ENCODE results near the gene ZNF154.

Gene ZNF154

GRCh38 chr19:57682226-57682766 is 26.7 kb downstream of the ZNF154 start:
- DNase-seq (ENCODE audit: low read depth in 2 of 2), result no peak

- no peak for DNase-seq (ENCODE audit: low read depth in 2 of 2)
Measured at GRCh38 chr19:57675881-57676280, 33.1 kb downstream of the ZNF154 start.

DNA sequence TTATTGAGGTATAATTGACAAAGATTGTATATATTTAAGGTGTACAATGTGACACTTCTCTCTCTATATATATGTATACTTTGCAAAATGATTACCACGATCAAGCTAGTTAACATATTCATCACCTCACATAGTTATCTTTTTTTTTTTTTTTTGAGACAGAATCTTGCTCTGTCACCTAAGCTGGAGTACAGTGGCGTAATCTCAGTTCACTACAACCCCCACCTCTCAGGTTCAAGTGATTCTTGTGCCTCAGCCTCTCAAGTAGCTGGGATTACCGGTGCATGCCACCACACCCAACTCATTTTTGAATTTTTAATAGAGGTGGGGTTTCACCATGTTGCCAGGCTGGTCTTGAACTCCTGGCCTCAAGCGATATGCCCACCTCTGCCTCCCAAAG is 36.5 kb downstream of the ZNF154 start:
- DNase-seq (ENCODE audit: low read depth in 2 of 2), result no peak

DNA sequence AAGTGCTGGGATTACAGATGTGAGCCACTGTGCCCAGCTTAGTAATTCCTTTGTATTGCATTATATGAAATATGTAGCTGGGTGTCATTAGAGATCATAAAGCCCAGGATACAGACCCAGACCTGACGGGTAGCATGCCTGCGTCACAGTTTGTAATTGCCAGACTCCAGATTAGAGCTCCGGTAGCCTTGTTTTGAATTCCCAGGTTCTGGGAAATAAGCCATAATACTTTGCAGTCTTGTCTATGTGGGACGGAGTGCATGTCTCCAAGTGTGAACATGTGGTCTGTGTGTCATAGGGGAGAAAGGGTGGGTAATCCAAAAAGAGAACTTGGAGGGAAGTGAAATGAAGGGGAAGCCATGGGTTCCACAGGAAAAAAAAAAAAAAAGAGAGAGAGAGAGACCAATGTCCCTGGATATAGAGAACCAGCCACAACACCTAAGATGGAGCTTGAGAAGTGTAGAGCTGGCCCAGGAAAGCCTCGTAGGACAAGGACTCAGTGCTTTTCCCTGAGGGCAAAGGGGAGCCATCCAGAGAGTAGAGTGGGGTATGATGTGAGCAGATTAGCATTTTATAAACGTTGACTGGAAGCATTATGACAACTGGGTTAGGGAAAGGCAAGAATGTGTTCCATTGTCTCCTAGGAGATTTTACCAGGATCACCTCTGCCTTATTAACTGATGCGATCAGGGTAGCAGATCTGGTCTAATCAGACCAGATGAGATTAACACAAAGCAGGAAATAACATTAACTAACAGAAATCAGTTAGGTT is 37.7 kb downstream of the ZNF154 start:
- DNase-seq (ENCODE audit: low read depth in 2 of 2), result no peak

GRCh38 chr19:57668635-57669034 is 40.4 kb downstream of the ZNF154 start, which contains the start of gene ZSCAN4:
Gene ZSCAN4, plus strand, starts transcription at chr19:57668935. Its CDS starts 7,211 bp downstream, at chr19:57676146.
- no peak for DNase-seq (ENCODE audit: low read depth in 2 of 2)

- no peak for DNase-seq (ENCODE audit: low read depth in 2 of 2)
Measured at GRCh38 chr19:57667228-57667627, 41.8 kb downstream of the ZNF154 start.

GRCh38 chr19:57665261-57665806 is 43.7 kb downstream of the ZNF154 start:
- no peak for DNase-seq (ENCODE audit: low read depth in 2 of 2)

GRCh38 chr19:57664269-57665127 is 44.5 kb downstream of the ZNF154 start:
- no peak for DNase-seq (ENCODE audit: low read depth in 2 of 2)

DNA sequence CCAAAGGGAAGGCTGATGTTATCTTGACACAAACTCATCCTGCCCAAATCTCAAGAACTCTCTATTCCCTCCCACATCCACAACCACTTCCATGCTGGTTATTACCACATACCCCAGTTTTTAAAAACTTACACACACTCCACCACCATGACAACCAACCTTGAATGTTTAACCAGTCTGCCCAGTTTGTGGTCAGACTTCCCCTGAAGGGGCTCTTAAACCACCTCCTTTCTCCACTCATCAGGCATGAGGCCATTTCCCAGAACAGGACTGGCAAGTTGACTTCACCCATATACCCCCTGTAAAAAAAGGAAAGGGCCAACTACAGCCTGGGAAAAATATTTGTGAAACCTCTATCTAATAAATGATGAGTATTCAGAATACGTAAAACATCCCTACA is 52.7 kb downstream of the ZNF154 start:
- no peak for DNase-seq (ENCODE audit: low read depth in 2 of 2)

DNA sequence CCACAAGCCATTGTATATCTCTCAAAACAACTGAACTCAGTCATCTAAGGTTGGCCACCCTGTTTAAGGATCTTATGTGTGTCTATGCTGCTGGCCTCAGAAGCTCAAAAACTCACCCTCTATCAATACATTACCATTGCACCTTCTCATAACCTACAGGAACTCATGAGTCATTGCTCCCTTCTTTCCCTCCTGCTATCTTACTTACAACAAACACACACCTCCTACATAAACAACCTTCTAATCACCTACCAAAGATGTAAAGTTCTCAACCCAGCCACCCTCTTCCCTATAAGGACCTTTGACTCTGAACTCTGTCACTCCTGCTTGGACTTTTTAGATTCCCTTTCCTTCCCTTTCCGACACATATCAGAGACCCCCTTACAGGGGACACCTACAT is 53.6 kb downstream of the ZNF154 start:
- no peak for DNase-seq (ENCODE audit: low read depth in 2 of 2)

GRCh38 chr19:57653689-57654088 is 55.3 kb downstream of the ZNF154 start:
- no peak for DNase-seq (ENCODE audit: low read depth in 2 of 2)

DNA sequence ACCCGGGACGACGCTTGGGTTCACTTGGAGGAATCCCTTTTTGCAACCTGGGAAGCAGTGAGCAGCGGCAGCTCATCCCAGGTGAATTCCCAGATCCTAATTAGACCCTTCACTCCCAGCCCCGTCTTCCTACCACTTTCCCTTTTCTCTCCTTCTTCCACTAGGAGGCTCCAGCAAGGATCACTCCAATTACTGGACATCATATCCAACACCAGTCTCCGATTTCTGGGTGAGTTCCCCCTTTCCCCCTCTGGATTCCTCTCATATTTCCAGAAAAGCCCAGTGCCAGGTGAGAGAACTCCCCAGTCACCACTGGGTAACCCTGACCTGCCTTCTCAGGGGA is 57.4 kb downstream of the ZNF154 start:
- DNase-seq (ENCODE audit: low read depth in 2 of 2), result no peak

- DNase-seq (ENCODE audit: low read depth in 2 of 2), result no peak
Measured at GRCh38 chr19:57648331-57649003, 60.5 kb downstream of the ZNF154 start.
